ENCODE measurements around the gene MLEC.

- TF ChIP-seq, protein P1, sequence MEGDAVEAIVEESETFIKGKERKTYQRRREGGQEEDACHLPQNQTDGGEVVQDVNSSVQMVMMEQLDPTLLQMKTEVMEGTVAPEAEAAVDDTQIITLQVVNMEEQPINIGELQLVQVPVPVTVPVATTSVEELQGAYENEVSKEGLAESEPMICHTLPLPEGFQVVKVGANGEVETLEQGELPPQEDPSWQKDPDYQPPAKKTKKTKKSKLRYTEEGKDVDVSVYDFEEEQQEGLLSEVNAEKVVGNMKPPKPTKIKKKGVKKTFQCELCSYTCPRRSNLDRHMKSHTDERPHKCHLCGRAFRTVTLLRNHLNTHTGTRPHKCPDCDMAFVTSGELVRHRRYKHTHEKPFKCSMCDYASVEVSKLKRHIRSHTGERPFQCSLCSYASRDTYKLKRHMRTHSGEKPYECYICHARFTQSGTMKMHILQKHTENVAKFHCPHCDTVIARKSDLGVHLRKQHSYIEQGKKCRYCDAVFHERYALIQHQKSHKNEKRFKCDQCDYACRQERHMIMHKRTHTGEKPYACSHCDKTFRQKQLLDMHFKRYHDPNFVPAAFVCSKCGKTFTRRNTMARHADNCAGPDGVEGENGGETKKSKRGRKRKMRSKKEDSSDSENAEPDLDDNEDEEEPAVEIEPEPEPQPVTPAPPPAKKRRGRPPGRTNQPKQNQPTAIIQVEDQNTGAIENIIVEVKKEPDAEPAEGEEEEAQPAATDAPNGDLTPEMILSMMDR (IDR thresholded peaks at IDR 0.05; ENCODE audit: poor library complexity) = no peak
- TF ChIP-seq EZH2phosphoT487 (IDR thresholded peaks at IDR 0.05; ENCODE audit: low read depth, severe bottlenecking, unreplicated experiment) = no peak
Observed at GRCh38 chr12:120708651-120709050, 21.7 kb downstream of the MLEC start.
